ENCODE results near the gene GOLGA6D. TPM values are rescaled to one million over a fixed set of nuclear protein-coding genes. Genes with fewer than 3 reads are reported as not detected.

GOLGA6D gene
- total and polyA plus RNA-seq, 2 donors (not counting 1 experiment from before 2014, with no cell fraction given): not detected

GRCh38 chr15:75338661-75339240 is 56.1 kb downstream of the GOLGA6D start:
- POLR2A ChIA-PET: no interaction called here
- H3K9ac ChIP-seq (ENCODE audit: low read length): no peak overlapping the region
- no peak overlapping the region for H2AFZ ChIP-seq (ENCODE audit: insufficient read depth, low read depth, low read length, poor library complexity, severe bottlenecking)
- no peaks in the 10 kb centered on the region for H4K20me1 ChIP-seq (ENCODE audit: control insufficient read depth, insufficient read depth, low read length, poor library complexity, severe bottlenecking)
- CTCF ChIA-PET: no interaction called here
- H3K4me1 Mint-ChIP-seq: peaks cover 18% of the 10 kb centered on the region
- peaks cover 0 to 8% of the 10 kb centered on the region in 2 experiments for H3K36me3 ChIP-seq (replicated peaks in 1 of 2; ENCODE audit: control extremely low read depth in 1 of 2, control insufficient read depth in 1 of 2, extremely low read depth in 1 of 2, insufficient read depth in 2 of 2, low read length in 1 of 2)
- H3K27ac ChIP-seq (ENCODE audit: low read length in 2 of 2): no peak overlapping the region
- no peak overlapping the region for H3K27ac Mint-ChIP-seq
- no peak for ATAC-seq (ENCODE audit: low read depth)
- intact Hi-C loops (cut with micrococcal nuclease): no loop called here
- H3K4me3 ChIP-seq (ENCODE audit: control extremely low read depth in 1 of 5, extremely low read depth in 1 of 5, insufficient read depth in 1 of 5, low read depth in 2 of 5, low read length in 4 of 5): no peak overlapping the region
- H3K79me2 ChIP-seq (ENCODE audit: control insufficient read depth, insufficient read depth, low read length): no peaks in the 10 kb centered on the region
- H3K27me3 Mint-ChIP-seq: no peaks in the 10 kb centered on the region
- WGBS (ENCODE audit: insufficient coverage): 100% methylated on average over 9 of the region's 11 CpGs
- TF ChIP-seq CTCF (IDR thresholded peaks at IDR 0.05) (no peak), EZH2 (IDR thresholded peaks at IDR 0.05; ENCODE audit: borderline replicate concordance, insufficient read depth, low read depth, low read length, poor library complexity, severe bottlenecking) (no peak)
- H3K4me2 ChIP-seq (replicated peaks; ENCODE audit: low read depth, low read length, poor library complexity, severe bottlenecking): no peak overlapping the region
- H3K4me1 ChIP-seq (ENCODE audit: control insufficient read depth in 2 of 2, insufficient read depth in 2 of 2, low read length in 2 of 2): peaks cover 9 to 16% of the 10 kb centered on the region in 2 donors
- no peaks in the 10 kb centered on the region for H3K27me3 ChIP-seq (replicated peaks in 1 of 4; ENCODE audit: control extremely low read depth in 1 of 4, control insufficient read depth in 3 of 4, insufficient read depth in 4 of 4, low read length in 3 of 4)
- no peaks in the 10 kb centered on the region for H3K9me3 Mint-ChIP-seq (ENCODE audit: insufficient read depth)
- no peak overlapping the region for H3K4me3 Mint-ChIP-seq
- DNase-seq: no peak
- no peaks in the 10 kb centered on the region for H3K9me3 ChIP-seq (ENCODE audit: control extremely low read depth in 1 of 3, control insufficient read depth in 2 of 3, insufficient read depth in 1 of 3, low read length in 2 of 3)

- peaks cover 22% of the 10 kb centered on the region for H3K4me1 Mint-ChIP-seq
- WGBS (ENCODE audit: insufficient coverage): 95% methylated on average over 13 of the region's 13 CpGs
- no peak overlapping the region for H3K4me3 Mint-ChIP-seq
- DNase-seq: no peak
- no peaks in the 10 kb centered on the region for H3K27me3 Mint-ChIP-seq
- Histone ChIP-seq H3K36me3 (replicated peaks in 1 of 2; ENCODE audit: control extremely low read depth in 1 of 2, control insufficient read depth in 1 of 2, extremely low read depth in 1 of 2, insufficient read depth in 2 of 2, low read length in 1 of 2) (peaks cover 0 to 8% of the 10 kb centered on the region in 2 experiments), H3K4me3 (ENCODE audit: control extremely low read depth in 1 of 5, extremely low read depth in 1 of 5, insufficient read depth in 1 of 5, low read depth in 2 of 5, low read length in 4 of 5) (no peak overlapping the region), H2AFZ (ENCODE audit: insufficient read depth, low read depth, low read length, poor library complexity, severe bottlenecking) (no peak overlapping the region), H3K4me1 (ENCODE audit: control insufficient read depth in 2 of 2, insufficient read depth in 2 of 2, low read length in 2 of 2) (peaks cover 9 to 16% of the 10 kb centered on the region in 2 donors), H3K9me3 (ENCODE audit: control extremely low read depth in 1 of 3, control insufficient read depth in 2 of 3, insufficient read depth in 1 of 3, low read length in 2 of 3) (peaks cover 0 to 3% (median 0%) of the 10 kb centered on the region in 3 donors), H3K27ac (ENCODE audit: low read length in 2 of 2) (no peak overlapping the region), H3K27me3 (replicated peaks in 1 of 4; ENCODE audit: control extremely low read depth in 1 of 4, control insufficient read depth in 3 of 4, insufficient read depth in 4 of 4, low read length in 3 of 4) (no peaks in the 10 kb centered on the region), H3K79me2 (ENCODE audit: control insufficient read depth, insufficient read depth, low read length) (no peaks in the 10 kb centered on the region), H4K20me1 (ENCODE audit: control insufficient read depth, insufficient read depth, low read length, poor library complexity, severe bottlenecking) (no peaks in the 10 kb centered on the region), H3K9ac (ENCODE audit: low read length) (no peak overlapping the region), H3K4me2 (replicated peaks; ENCODE audit: low read depth, low read length, poor library complexity, severe bottlenecking) (no peak overlapping the region)
- ATAC-seq (ENCODE audit: low read depth): no peak
- intact Hi-C loops (cut with micrococcal nuclease): no loop called here
- H3K9me3 Mint-ChIP-seq (ENCODE audit: insufficient read depth): no peaks in the 10 kb centered on the region
- POLR2A ChIA-PET: interaction anchor here (0.6 to 0.7 kb wide), 2 partner anchors 8 to 443 kb away, joined by 5 to 7 read pairs; no protein-coding TSS in a partner anchor
- H3K27ac Mint-ChIP-seq: no peak overlapping the region
- TF ChIP-seq CTCF (IDR thresholded peaks at IDR 0.05): no peak
- TF ChIP-seq EZH2 (IDR thresholded peaks at IDR 0.05; ENCODE audit: borderline replicate concordance, insufficient read depth, low read depth, low read length, poor library complexity, severe bottlenecking): no peak
- CTCF ChIA-PET: no interaction called here
Measured at GRCh38 chr15:75339531-75340240, 57.1 kb downstream of the GOLGA6D start.
